ENCODE measurements around the gene PDZRN3. TPM values are rescaled to one million over a fixed set of nuclear protein-coding genes. Genes with fewer than 3 reads are reported as not detected.

PDZRN3 gene
- total RNA-seq, 1 donor from 2014 or later, result 3.4 TPM

GRCh38 chr3:73605412-73605811 is 19.3 kb downstream of the PDZRN3 start:
- no peak overlapping the region for H3K4me3 Mint-ChIP-seq
- H3K9ac ChIP-seq, result no peak overlapping the region
- H3F3A ChIP-seq (ENCODE audit: low read depth), result no peaks in the 10 kb centered on the region
- H2AFZ ChIP-seq (replicated peaks), result no peak overlapping the region
- H4K20me1 ChIP-seq (ENCODE audit: low read depth), result no peaks in the 10 kb centered on the region
- H3K9me3 ChIP-seq (ENCODE audit: low read depth), result no peaks in the 10 kb centered on the region
- H3K9me3 Mint-ChIP-seq, result no peaks in the 10 kb centered on the region
- H3K79me2 ChIP-seq (ENCODE audit: low read depth), result no peaks in the 10 kb centered on the region
- no peak overlapping the region for H3K4me2 ChIP-seq
- no peak overlapping the region for H3K27ac Mint-ChIP-seq
- TF ChIP-seq CTCF (IDR thresholded peaks at IDR 0.05), result no peak
- TF ChIP-seq EZH2 (IDR thresholded peaks at IDR 0.05), result no peak
- no peak for TF ChIP-seq EZH2phosphoT487 (IDR thresholded peaks at IDR 0.05)
- no peaks in the 10 kb centered on the region for H3K4me1 ChIP-seq
- no peak overlapping the region for H3K27ac ChIP-seq
- H3K4me1 Mint-ChIP-seq, result peaks cover 11% of the 10 kb centered on the region
- DNase-seq (ENCODE audit: low spot score), result no peak
- H3K4me3 ChIP-seq, result no peak overlapping the region
- H3K27me3 Mint-ChIP-seq (ENCODE audit: insufficient read depth, low read depth), result no peaks in the 10 kb centered on the region
- H3K36me3 Mint-ChIP-seq, result peaks cover 1% of the 10 kb centered on the region
- no peaks in the 10 kb centered on the region for H3K36me3 ChIP-seq
- H3K27me3 ChIP-seq, result no peaks in the 10 kb centered on the region

GRCh38 chr3:73604451-73604850 is 20.3 kb downstream of the PDZRN3 start:
- no peaks in the 10 kb centered on the region for H3K4me1 ChIP-seq
- H3K9ac ChIP-seq, result no peak overlapping the region
- no peaks in the 10 kb centered on the region for H4K20me1 ChIP-seq (ENCODE audit: low read depth)

GRCh38 chr3:73603762-73604171 is 21.0 kb downstream of the PDZRN3 start:
- Mint-ChIP-seq H3K4me1 (peaks cover 6% of the 10 kb centered on the region), H3K27me3 (ENCODE audit: insufficient read depth, low read depth) (no peaks in the 10 kb centered on the region), H3K27ac (no peak overlapping the region), H3K36me3 (peaks cover 7% of the 10 kb centered on the region), H3K4me3 (no peak overlapping the region), H3K9me3 (no peaks in the 10 kb centered on the region)
- Histone ChIP-seq H3K4me3 (no peak overlapping the region), H2AFZ (replicated peaks) (no peak overlapping the region), H3K27ac (no peak overlapping the region), H3F3A (ENCODE audit: low read depth) (no peaks in the 10 kb centered on the region), H3K4me2 (no peak overlapping the region), H4K20me1 (ENCODE audit: low read depth) (no peaks in the 10 kb centered on the region), H3K9me3 (ENCODE audit: low read depth) (no peaks in the 10 kb centered on the region), H3K9ac (no peak overlapping the region), H3K27me3 (no peaks in the 10 kb centered on the region), H3K36me3 (no peaks in the 10 kb centered on the region), H3K79me2 (ENCODE audit: low read depth) (no peaks in the 10 kb centered on the region), H3K4me1 (no peaks in the 10 kb centered on the region)
- no peak for DNase-seq (ENCODE audit: low spot score)
- no peak for TF ChIP-seq EZH2 (IDR thresholded peaks at IDR 0.05)
- TF ChIP-seq EZH2phosphoT487 (IDR thresholded peaks at IDR 0.05), result no peak
- TF ChIP-seq CTCF (IDR thresholded peaks at IDR 0.05), result no peak

More at GRCh38 chr3:73604451-73604850, 20.3 kb downstream of the PDZRN3 start:
- Histone ChIP-seq H3F3A (ENCODE audit: low read depth) (no peaks in the 10 kb centered on the region), H3K27me3 (no peaks in the 10 kb centered on the region), H3K36me3 (no peaks in the 10 kb centered on the region), H3K4me3 (no peak overlapping the region), H3K79me2 (ENCODE audit: low read depth) (no peaks in the 10 kb centered on the region), H3K4me2 (no peak overlapping the region), H3K9me3 (ENCODE audit: low read depth) (no peaks in the 10 kb centered on the region), H2AFZ (replicated peaks) (no peak overlapping the region), H3K27ac (no peak overlapping the region)
- peaks cover 1% of the 10 kb centered on the region for H3K36me3 Mint-ChIP-seq
- H3K4me1 Mint-ChIP-seq, result peaks cover 11% of the 10 kb centered on the region
- no peaks in the 10 kb centered on the region for H3K9me3 Mint-ChIP-seq
- H3K27ac Mint-ChIP-seq, result no peak overlapping the region
- no peak overlapping the region for H3K4me3 Mint-ChIP-seq
- H3K27me3 Mint-ChIP-seq (ENCODE audit: insufficient read depth, low read depth), result no peaks in the 10 kb centered on the region
- no peak for TF ChIP-seq EZH2 (IDR thresholded peaks at IDR 0.05)
- no peak for TF ChIP-seq EZH2phosphoT487 (IDR thresholded peaks at IDR 0.05)
- TF ChIP-seq CTCF (IDR thresholded peaks at IDR 0.05), result no peak
- DNase-seq (ENCODE audit: low spot score), result no peak
